ENCODE measurements around the gene RCL1.

DNA sequence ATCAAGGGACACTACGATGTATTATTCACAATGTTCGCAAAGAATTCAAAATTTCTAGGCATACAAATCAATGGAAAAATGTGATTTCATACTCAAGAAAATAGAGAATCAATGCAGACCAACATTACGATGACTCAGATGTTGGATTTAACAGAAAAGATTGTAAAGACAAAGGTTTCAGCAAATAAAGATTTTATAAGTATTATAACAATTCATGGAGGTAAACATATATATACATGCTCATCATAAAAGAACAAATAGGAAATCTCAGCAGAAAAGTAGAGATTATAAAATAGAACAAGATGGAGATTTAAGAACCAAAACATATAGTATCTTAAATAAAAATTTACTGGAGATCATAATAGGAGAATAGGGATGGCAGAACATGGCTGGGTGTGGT, 98.9 kb downstream of the RCL1 start:
- TF ChIP-seq MAFK (IDR thresholded peaks at IDR 0.05; ENCODE audit: partially characterized antibody), result no peak
- TF ChIP-seq, protein P1, sequence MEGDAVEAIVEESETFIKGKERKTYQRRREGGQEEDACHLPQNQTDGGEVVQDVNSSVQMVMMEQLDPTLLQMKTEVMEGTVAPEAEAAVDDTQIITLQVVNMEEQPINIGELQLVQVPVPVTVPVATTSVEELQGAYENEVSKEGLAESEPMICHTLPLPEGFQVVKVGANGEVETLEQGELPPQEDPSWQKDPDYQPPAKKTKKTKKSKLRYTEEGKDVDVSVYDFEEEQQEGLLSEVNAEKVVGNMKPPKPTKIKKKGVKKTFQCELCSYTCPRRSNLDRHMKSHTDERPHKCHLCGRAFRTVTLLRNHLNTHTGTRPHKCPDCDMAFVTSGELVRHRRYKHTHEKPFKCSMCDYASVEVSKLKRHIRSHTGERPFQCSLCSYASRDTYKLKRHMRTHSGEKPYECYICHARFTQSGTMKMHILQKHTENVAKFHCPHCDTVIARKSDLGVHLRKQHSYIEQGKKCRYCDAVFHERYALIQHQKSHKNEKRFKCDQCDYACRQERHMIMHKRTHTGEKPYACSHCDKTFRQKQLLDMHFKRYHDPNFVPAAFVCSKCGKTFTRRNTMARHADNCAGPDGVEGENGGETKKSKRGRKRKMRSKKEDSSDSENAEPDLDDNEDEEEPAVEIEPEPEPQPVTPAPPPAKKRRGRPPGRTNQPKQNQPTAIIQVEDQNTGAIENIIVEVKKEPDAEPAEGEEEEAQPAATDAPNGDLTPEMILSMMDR (IDR thresholded peaks at IDR 0.05), result no peak
